HG03039 (cell line): ENCODE results near the gene CLEC2L.

ENCODE experiments used
- ATAC-seq: cut with Tn5 transposase; IDR thresholded peaks from one replicate; pipeline ENCODE4 v1.9.1; 2021; ENCODE audit warnings: mild to moderate bottlenecking, moderate library complexity; ENCODE audit not compliant: unreplicated experiment

CLEC2L gene

GRCh38 chr7:139522830-139523198 is 671 bp upstream of the CLEC2L start:
- no peak for ATAC-seq

- no peak for ATAC-seq
Measured at GRCh38 chr7:139523968-139524815, 707 bp downstream of the CLEC2L start.

GRCh38 chr7:139525239-139525638 is 1.8 kb downstream of the CLEC2L start:
- no peak for ATAC-seq

- ATAC-seq, result no peak
Measured at GRCh38 chr7:139525750-139526149, 2.3 kb downstream of the CLEC2L start.

GRCh38 chr7:139526578-139527544 is 3.4 kb downstream of the CLEC2L start:
- no peak for ATAC-seq

GRCh38 chr7:139531094-139531493 is 7.6 kb downstream of the CLEC2L start:
- no peak for ATAC-seq

GRCh38 chr7:139532636-139533155 is 9.2 kb downstream of the CLEC2L start:
- no peak for ATAC-seq

- ATAC-seq, result no peak
Measured at GRCh38 chr7:139534096-139534495, 10.6 kb downstream of the CLEC2L start.

GRCh38 chr7:139534966-139535651 is 11.6 kb downstream of the CLEC2L start:
- no peak for ATAC-seq

GRCh38 chr7:139536152-139536551 is 12.7 kb downstream of the CLEC2L start:
- no peak for ATAC-seq

GRCh38 chr7:139538881-139539635 is 15.6 kb downstream of the CLEC2L start:
- ATAC-seq, result no peak

- no peak for ATAC-seq
Measured at GRCh38 chr7:139540203-139540602, 16.7 kb downstream of the CLEC2L start.

- ATAC-seq, result no peak
Measured at GRCh38 chr7:139541600-139542307, 18.3 kb downstream of the CLEC2L start.

- no peak for ATAC-seq
Measured at GRCh38 chr7:139542308-139543151, 19.0 kb downstream of the CLEC2L start.

GRCh38 chr7:139543801-139544603 is 20.5 kb downstream of the CLEC2L start:
- no peak for ATAC-seq

- ATAC-seq, result no peak
Measured at GRCh38 chr7:139544645-139545044, 21.2 kb downstream of the CLEC2L start.

GRCh38 chr7:139548302-139549028 is 25.0 kb downstream of the CLEC2L start:
- ATAC-seq, result no peak
